HUES6 (cell line): ENCODE data around the gene MET.

Source experiments
- H3K27ac ChIP-seq: 2 replicates; pipeline ENCODE4 v1.7.0; 2013; ENCODE audit warnings: low read depth, mild to moderate bottlenecking, low read length, inconsistent platforms
- H3K27me3 ChIP-seq: 2 replicates; pipeline ENCODE4 v1.6.1; 2013; ENCODE audit warnings: low read length; ENCODE audit not compliant: control insufficient read depth, insufficient read depth
- H3K36me3 ChIP-seq: 2 replicates; pipeline ENCODE4 v1.6.1; 2013; ENCODE audit warnings: low read length; ENCODE audit not compliant: control insufficient read depth, insufficient read depth
- H3K4me1 ChIP-seq: 2 replicates; pipeline ENCODE4 v1.6.1; 2013; ENCODE audit warnings: low read length; ENCODE audit not compliant: control insufficient read depth, insufficient read depth
- H3K4me3 ChIP-seq: 2 replicates; pipeline ENCODE4 v1.5.1; 2013; ENCODE audit warnings: low read depth, low read length
- H3K9ac ChIP-seq: one replicate; pipeline ENCODE4 v1.6.1; 2013; ENCODE audit warnings: mild to moderate bottlenecking, low read length
- H3K9me3 ChIP-seq: 2 replicates; pipeline ENCODE4 v1.6.1; 2013; ENCODE audit warnings: low read depth, low read length; ENCODE audit not compliant: control insufficient read depth, insufficient read depth

The MET gene

GRCh38 chr7:116798232-116798631 is 126.2 kb downstream of the MET start:
- H3K27ac ChIP-seq, result no peak overlapping the region

GRCh38 chr7:116799916-116800315 is 127.9 kb downstream of the MET start:
- Histone ChIP-seq H3K27me3 (no peaks in the 10 kb centered on the region), H3K36me3 (peaks cover 3% of the 10 kb centered on the region; the same call in 1 of the 2 replicates), H3K4me3 (no peak overlapping the region), H3K9me3 (no peaks in the 10 kb centered on the region), H3K9ac (no peak overlapping the region), H3K27ac (no peak overlapping the region), H3K4me1 (peaks cover 6% of the 10 kb centered on the region)

More at GRCh38 chr7:116798232-116798631, 126.2 kb downstream of the MET start:
- H3K36me3 ChIP-seq, result peaks cover 3% of the 10 kb centered on the region; the same call in 1 of the 2 replicates
- no peaks in the 10 kb centered on the region for H3K27me3 ChIP-seq
- peaks cover 6% of the 10 kb centered on the region for H3K4me1 ChIP-seq
- H3K9me3 ChIP-seq, result no peaks in the 10 kb centered on the region
- no peak overlapping the region for H3K4me3 ChIP-seq
- no peak overlapping the region for H3K9ac ChIP-seq

GRCh38 chr7:116800594-116800993 is 128.6 kb downstream of the MET start:
- no peak overlapping the region for H3K4me3 ChIP-seq
- no peak overlapping the region for H3K9ac ChIP-seq
- H3K27ac ChIP-seq, result no peak overlapping the region
- peaks cover 6% of the 10 kb centered on the region for H3K4me1 ChIP-seq
- H3K36me3 ChIP-seq, result peaks cover 3% of the 10 kb centered on the region; the same call in 1 of the 2 replicates
- no peaks in the 10 kb centered on the region for H3K27me3 ChIP-seq
- no peaks in the 10 kb centered on the region for H3K9me3 ChIP-seq

- Histone ChIP-seq H3K9ac (no peak overlapping the region), H3K36me3 (no peaks in the 10 kb centered on the region), H3K4me3 (no peak overlapping the region), H3K4me1 (peaks cover 6% of the 10 kb centered on the region), H3K27me3 (no peaks in the 10 kb centered on the region), H3K27ac (no peak overlapping the region), H3K9me3 (no peaks in the 10 kb centered on the region)
Observed at GRCh38 chr7:116801092-116801710, 129.2 kb downstream of the MET start.

- H3K9ac ChIP-seq, result no peak overlapping the region
- peaks cover 6% of the 10 kb centered on the region for H3K4me1 ChIP-seq
- H3K27ac ChIP-seq, result no peak overlapping the region
- no peaks in the 10 kb centered on the region for H3K27me3 ChIP-seq
- no peak overlapping the region for H3K4me3 ChIP-seq
- no peaks in the 10 kb centered on the region for H3K9me3 ChIP-seq
- H3K36me3 ChIP-seq, result no peaks in the 10 kb centered on the region
Observed at GRCh38 chr7:116802144-116802745, 130.2 kb downstream of the MET start.

GRCh38 chr7:116802746-116803152 is 130.8 kb downstream of the MET start:
- Histone ChIP-seq H3K9me3 (no peaks in the 10 kb centered on the region), H3K27me3 (no peaks in the 10 kb centered on the region), H3K9ac (no peak overlapping the region), H3K27ac (no peak overlapping the region), H3K4me3 (no peak overlapping the region), H3K36me3 (no peaks in the 10 kb centered on the region), H3K4me1 (peaks cover 6% of the 10 kb centered on the region)

GRCh38 chr7:116804471-116804870 is 132.5 kb downstream of the MET start:
- H3K9ac ChIP-seq, result no peak overlapping the region
- no peak overlapping the region for H3K27ac ChIP-seq
- H3K4me1 ChIP-seq, result peaks cover 9% of the 10 kb centered on the region
- H3K4me3 ChIP-seq, result no peak overlapping the region
- no peaks in the 10 kb centered on the region for H3K9me3 ChIP-seq
- no peaks in the 10 kb centered on the region for H3K27me3 ChIP-seq
- no peaks in the 10 kb centered on the region for H3K36me3 ChIP-seq

- H3K4me1 ChIP-seq, result peaks cover 14% of the 10 kb centered on the region
- H3K27ac ChIP-seq, result no peak overlapping the region
Observed at GRCh38 chr7:116805100-116805544, 133.1 kb downstream of the MET start.

GRCh38 chr7:116806046-116806944 is 134.3 kb downstream of the MET start:
- Histone ChIP-seq H3K4me3 (no peak overlapping the region), H3K27ac (no peak overlapping the region), H3K9me3 (no peaks in the 10 kb centered on the region), H3K4me1 (peaks cover 22% of the 10 kb centered on the region), H3K9ac (no peak overlapping the region), H3K36me3 (no peaks in the 10 kb centered on the region), H3K27me3 (no peaks in the 10 kb centered on the region)

More at GRCh38 chr7:116805100-116805544, 133.1 kb downstream of the MET start:
- no peaks in the 10 kb centered on the region for H3K36me3 ChIP-seq
- H3K9me3 ChIP-seq, result no peaks in the 10 kb centered on the region
- no peaks in the 10 kb centered on the region for H3K27me3 ChIP-seq
- H3K4me3 ChIP-seq, result no peak overlapping the region
- H3K9ac ChIP-seq, result no peak overlapping the region

GRCh38 chr7:116807011-116807560 is 135.1 kb downstream of the MET start:
- H3K4me3 ChIP-seq, result no peak overlapping the region
- no peaks in the 10 kb centered on the region for H3K36me3 ChIP-seq
- H3K27ac ChIP-seq, result no peak overlapping the region
- H3K4me1 ChIP-seq, result peaks cover 22% of the 10 kb centered on the region
- no peaks in the 10 kb centered on the region for H3K9me3 ChIP-seq
- H3K27me3 ChIP-seq, result no peaks in the 10 kb centered on the region
- H3K9ac ChIP-seq, result no peak overlapping the region
